ENCODE results near the gene LBHD2. TPM values are rescaled to one million over a fixed set of nuclear protein-coding genes. Genes with fewer than 3 reads are reported as not detected.
A peak's percentile ranks its signal among the peaks of the same experiment; 100 is the strongest.

The LBHD2 gene
- total and polyA plus RNA-seq, 2 of the 8 experiments (the other 6 are each of a cell fraction or from before 2014, with no cell fraction given), result not detected

- TF ChIP-seq KDM4A (IDR thresholded peaks at IDR 0.05; ENCODE audit: low read depth, low read length, severe bottlenecking) (peak; percentile 57), CEBPB (IDR thresholded peaks at IDR 0.05; ENCODE audit: low read depth, low read length) (no peak), SP1 (IDR thresholded peaks at IDR 0.05; ENCODE audit: low read depth, low read length) (no peak), EGR1 (IDR thresholded peaks at IDR 0.05; ENCODE audit: borderline replicate concordance, low read depth, low read length) (no peak), EZH2 (IDR thresholded peaks at IDR 0.05; ENCODE audit: low read depth, low read length, severe bottlenecking) (no peak)
Measured at GRCh38 chr14:103138301-103139131, 54.5 kb downstream of the LBHD2 start (continued).
